GM13977 (cell line): ENCODE measurements around the gene TRPV2.
"Not testable (repeated sequence)": the region's sequence is repeated elsewhere in the genome, so short reads cannot be mapped to it uniquely, and the experiment has no call there.

ENCODE experiments used
- DNase-seq: peaks from one replicate; pipeline ENCODE4 v3.0.0; 2012; ENCODE audit warnings: low spot score
- in situ Hi-C: fragments of 300-500 bp; cut with MboI; formaldehyde crosslinking; loops from one replicate; pipeline ENCODE4 v1.12.0; 2022; ENCODE audit warnings: low sequenced_read_pairs, low pct_unique_long_range_greater_than_20kb, mixed read lengths, inconsistent platforms; ENCODE audit not compliant: unreplicated experiment
- TF ChIP-seq, protein P1 (sequence below): IDR thresholded peaks from 2 replicates; pipeline ENCODE4 v1.5.1; 2012; ENCODE audit warnings: mild to moderate bottlenecking, control low read depth; ENCODE audit not compliant: insufficient read depth; ENCODE audit errors: extremely low read depth, missing control alignments

TRPV2 gene

DNA sequence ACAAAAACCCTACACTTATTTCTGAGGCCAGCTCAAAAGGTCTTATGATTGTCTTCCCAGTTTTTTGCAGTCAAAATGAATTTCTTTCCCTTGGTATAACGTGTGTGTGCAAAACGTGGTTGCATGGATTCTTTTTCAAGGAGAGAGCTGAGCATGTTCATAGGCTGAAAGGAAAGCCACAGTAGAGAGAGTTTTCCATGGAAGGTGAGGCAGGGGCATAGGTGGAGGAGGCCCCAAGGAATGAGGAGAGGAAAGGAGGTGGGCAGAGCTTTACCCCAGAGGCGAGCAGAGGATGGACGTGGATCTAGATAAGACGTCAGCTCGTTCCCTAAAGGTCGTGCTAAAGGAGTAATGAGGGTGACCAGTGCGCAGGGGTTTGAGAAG, 22.8 kb downstream of the TRPV2 start:
- no peak for DNase-seq
- TF ChIP-seq, protein P1, sequence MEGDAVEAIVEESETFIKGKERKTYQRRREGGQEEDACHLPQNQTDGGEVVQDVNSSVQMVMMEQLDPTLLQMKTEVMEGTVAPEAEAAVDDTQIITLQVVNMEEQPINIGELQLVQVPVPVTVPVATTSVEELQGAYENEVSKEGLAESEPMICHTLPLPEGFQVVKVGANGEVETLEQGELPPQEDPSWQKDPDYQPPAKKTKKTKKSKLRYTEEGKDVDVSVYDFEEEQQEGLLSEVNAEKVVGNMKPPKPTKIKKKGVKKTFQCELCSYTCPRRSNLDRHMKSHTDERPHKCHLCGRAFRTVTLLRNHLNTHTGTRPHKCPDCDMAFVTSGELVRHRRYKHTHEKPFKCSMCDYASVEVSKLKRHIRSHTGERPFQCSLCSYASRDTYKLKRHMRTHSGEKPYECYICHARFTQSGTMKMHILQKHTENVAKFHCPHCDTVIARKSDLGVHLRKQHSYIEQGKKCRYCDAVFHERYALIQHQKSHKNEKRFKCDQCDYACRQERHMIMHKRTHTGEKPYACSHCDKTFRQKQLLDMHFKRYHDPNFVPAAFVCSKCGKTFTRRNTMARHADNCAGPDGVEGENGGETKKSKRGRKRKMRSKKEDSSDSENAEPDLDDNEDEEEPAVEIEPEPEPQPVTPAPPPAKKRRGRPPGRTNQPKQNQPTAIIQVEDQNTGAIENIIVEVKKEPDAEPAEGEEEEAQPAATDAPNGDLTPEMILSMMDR, result no peak
- in situ Hi-C loops, result no loop called here

DNA sequence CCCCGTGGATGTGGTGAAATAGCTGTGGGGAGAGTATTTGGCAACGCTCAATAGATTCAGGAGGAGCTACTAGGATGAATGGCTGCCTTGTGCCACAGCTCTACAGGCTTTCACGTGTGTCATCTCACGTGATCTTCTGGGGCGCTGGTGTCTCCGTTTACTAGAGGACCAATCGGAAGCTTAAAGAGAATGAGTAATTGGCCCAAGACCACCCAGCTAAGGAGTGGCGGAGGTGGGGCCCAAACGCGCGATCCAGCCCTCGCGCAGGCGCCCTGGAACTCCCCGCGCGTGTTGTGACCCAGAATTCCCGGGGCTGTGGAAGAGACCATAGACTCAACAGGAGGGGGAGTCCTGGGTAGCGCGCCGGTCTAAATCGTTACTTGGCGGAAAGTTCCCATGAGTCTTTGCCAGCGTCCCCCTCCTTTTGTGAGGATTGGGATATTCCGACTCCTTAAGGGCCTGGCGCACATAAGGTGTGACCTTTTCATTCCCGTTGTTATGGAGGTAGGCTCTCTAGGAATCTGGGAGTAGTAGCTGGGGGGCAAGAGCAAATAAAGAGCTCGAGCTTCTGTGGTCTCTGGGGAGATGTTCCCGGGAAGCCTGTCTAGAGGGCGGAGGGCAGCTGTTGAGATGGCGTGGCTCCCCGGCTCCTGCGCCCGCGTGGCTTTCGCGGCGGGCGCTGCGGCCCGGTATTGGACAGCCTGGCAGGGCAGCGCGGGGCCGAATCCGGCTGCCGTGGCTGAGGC, 23.4 kb downstream of the TRPV2 start:
- peak; percentile 99 for DNase-seq
- TF ChIP-seq, protein P1, result no peak
- in situ Hi-C loops, result no loop called here

DNA sequence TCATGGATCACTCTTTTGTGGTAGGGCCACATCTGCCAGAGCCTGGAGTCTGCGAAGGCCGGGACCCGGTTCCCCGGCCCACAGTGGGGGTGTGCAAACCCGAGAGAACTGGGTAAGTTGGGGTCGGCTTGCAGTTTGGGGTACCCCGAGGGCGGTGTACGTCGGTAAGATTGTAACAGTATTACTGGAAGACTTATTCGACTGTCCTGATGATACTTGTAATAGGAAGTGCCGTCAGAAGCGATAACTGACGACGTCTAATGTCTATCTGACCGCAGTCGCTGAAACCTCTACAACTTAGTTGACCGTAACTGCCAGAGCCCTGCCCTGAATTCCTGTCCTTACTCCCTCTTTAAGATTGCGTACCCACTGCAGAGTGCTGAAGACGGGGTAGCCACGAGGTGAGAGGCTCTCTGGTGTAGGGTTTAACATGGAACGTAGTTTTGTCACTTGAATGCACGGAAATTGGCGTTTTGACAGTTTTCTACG, 24.0 kb downstream of the TRPV2 start:
- no peak for DNase-seq
- in situ Hi-C loops, result no loop called here

DNA sequence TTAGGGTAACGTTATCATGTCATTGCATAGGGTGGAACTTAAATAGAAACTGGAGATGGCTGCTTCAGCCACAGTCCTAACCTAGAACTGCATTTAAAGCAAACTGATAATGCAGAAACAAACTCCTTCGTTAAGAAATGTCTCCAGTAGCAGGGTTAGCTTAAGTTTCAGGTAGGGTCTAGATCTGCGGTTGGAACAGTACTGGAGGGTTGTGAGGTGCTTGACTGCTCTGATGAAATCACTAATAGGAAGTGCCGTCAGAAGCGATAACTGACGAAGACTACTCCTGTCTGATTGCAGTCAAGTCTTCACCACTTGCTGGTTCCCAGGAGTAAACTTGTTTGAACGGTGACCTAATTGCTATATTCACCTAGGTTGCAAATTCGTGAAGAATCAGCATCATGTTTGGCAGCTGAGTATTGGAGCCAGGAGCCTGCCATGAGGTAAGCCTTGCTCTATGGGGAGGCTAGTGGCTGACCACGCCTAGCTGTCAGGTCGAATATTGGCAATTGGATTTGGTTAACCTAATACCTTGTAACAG, 24.5 kb downstream of the TRPV2 start:
- TF ChIP-seq, protein P1, result no peak
- no peak for DNase-seq
- in situ Hi-C loops, result no loop called here

More for the DNA sequence above, 24.0 kb downstream of the TRPV2 start:
- TF ChIP-seq, protein P1, result no peak

DNA sequence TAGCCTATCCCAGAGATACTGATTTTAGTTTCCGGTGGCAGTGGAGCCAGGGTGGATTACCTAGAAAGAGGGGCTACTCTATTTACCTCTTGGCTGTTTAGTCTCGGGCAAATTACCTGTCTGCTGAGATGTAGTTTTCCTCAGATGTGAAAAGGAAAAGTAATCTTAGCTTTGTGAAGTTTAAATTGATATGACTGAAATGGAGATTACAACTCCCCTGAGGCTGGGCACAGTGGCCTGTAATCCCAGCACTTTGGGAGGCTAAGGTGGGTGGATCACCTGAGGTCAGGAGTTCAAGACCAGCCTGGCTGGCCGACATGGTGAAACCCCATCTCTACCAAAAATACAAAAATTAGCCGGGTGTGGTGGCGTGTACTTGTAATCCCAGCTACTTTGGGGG, 25.0 kb downstream of the TRPV2 start:
- DNase-seq, in situ Hi-C loops: not testable (repeated sequence)

DNA sequence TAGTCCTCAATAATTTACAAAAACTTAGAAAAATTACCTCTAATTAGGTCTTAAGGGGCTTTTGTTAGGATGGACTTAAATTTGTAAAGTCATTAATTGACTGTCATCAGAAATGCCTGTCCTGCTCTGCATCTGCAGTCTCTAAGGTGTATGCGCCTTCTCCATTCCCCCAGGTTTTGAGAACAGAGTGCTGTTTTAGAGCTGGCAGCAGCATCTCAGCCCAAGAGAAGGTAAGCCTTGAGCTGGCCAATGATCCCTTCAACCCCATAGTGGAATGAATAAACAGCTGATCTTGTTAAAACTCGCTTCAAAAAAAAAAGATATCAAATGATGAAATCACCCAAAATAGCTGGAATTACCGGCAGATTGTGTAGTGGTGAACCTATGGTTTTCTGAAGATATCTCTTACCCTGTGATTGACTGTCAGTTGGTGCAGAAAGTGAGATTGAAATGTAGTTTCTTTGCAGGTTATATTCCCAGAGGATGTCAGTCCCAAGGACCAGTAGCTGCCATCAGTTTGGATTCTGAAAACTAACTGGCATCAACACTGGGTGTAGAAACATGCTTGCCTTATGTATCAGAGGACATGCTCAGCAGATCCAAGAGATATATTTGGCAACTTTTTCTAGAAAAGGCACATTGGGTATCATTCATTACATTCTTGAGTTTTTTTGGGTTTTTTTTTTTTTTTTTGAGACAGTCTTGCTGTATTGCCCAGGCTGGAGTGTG, 25.7 kb downstream of the TRPV2 start:
- in situ Hi-C loops, result no loop called here
- TF ChIP-seq, protein P1, result no peak
- DNase-seq, result no peak

DNA sequence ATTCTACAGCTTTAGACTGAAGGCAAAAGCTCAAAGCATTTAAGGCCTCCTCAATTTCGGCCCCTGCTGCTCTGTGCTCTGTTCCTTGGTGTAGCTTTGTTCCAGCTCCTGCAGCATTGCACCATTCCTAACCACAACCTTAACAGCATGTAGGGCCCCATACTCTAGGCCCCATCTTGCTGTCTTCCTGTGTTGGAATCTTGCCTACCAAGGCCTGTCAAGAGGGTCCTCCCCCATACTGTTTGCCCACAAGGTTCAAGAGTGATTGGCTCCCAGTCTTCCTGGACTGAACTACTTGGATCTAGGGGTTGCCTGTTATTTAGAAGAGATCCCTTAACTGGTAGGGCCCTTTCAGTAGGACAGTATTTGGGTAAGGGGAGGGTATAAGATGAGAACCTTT, 26.8 kb downstream of the TRPV2 start:
- DNase-seq, result no peak
- TF ChIP-seq, protein P1, result no peak
- in situ Hi-C loops, result no loop called here
